H9 (cell line): ENCODE results near the gene APOBEC3H. TPM values are rescaled to one million over a fixed set of nuclear protein-coding genes. Genes with fewer than 3 reads are reported as not detected.

Experiments
- DNase-seq: peaks from one replicate; pipeline ENCODE4 v3.0.0-alpha.2; 2017
- H2AFZ ChIP-seq: one replicate; pipeline ENCODE4 v1.6.1; 2013; ENCODE audit warnings: mild to moderate bottlenecking, low read length, control low read depth, moderate library complexity
- H2AK5ac ChIP-seq: 2 replicates; pipeline ENCODE4 v1.6.1; 2013; ENCODE audit warnings: low read length, control low read depth, mixed read lengths; ENCODE audit not compliant: insufficient read length
- H2BK120ac ChIP-seq: one replicate; pipeline ENCODE4 v1.6.1; 2013; ENCODE audit warnings: low read depth, mild to moderate bottlenecking, low read length, control low read depth, inconsistent platforms; ENCODE audit not compliant: poor library complexity, severe bottlenecking
- H2BK12ac ChIP-seq: 2 replicates; pipeline ENCODE4 v1.6.1; 2013; ENCODE audit warnings: low read length, control low read depth, mixed read lengths, low read depth; ENCODE audit not compliant: insufficient read length
- H2BK15ac ChIP-seq: 2 replicates; pipeline ENCODE4 v1.6.1; 2013; ENCODE audit warnings: low read depth, low read length, control low read depth
- H2BK20ac ChIP-seq: one replicate; pipeline ENCODE4 v1.6.1; 2013; ENCODE audit warnings: low read depth, mild to moderate bottlenecking, low read length, control low read depth, inconsistent platforms; ENCODE audit not compliant: poor library complexity, severe bottlenecking
- H2BK5ac ChIP-seq: 2 replicates; pipeline ENCODE4 v1.6.1; 2013; ENCODE audit warnings: low read length, control low read depth, mixed read lengths; ENCODE audit not compliant: insufficient read length
- H3K14ac ChIP-seq: 2 replicates; pipeline ENCODE4 v1.6.1; 2013; ENCODE audit warnings: low read length, control low read depth; ENCODE audit not compliant: insufficient read depth
- H3K18ac ChIP-seq: 2 replicates; pipeline ENCODE4 v1.6.1; 2013; ENCODE audit warnings: low read depth, mild to moderate bottlenecking, mixed read lengths, low read length, control low read depth; ENCODE audit not compliant: insufficient read length
- H3K23ac ChIP-seq: 2 replicates; pipeline ENCODE4 v1.6.1; 2013; ENCODE audit warnings: low read length, control low read depth, mixed read lengths, low read depth; ENCODE audit not compliant: insufficient read length
- H3K23me2 ChIP-seq: 2 replicates; pipeline ENCODE4 v1.6.1; 2013; ENCODE audit warnings: low read depth, mild to moderate bottlenecking, mixed read lengths, low read length, control low read depth; ENCODE audit not compliant: insufficient read length, poor library complexity, severe bottlenecking
- H3K27ac ChIP-seq: 2 replicates; pipeline ENCODE4 v1.5.1; 2013; ENCODE audit warnings: low read length, control low read depth, mixed read lengths, low read depth; ENCODE audit not compliant: insufficient read length
- H3K27me3 ChIP-seq: 2 replicates; pipeline ENCODE4 v1.6.1; 2013; ENCODE audit warnings: low read length, control low read depth, inconsistent platforms; ENCODE audit not compliant: insufficient read depth
- H3K4ac ChIP-seq: 2 replicates; pipeline ENCODE4 v1.6.1; 2013; ENCODE audit warnings: low read depth, mild to moderate bottlenecking, control low read depth, inconsistent platforms, low read length, moderate library complexity
- H3K4me1 ChIP-seq: 2 replicates; pipeline ENCODE4 v1.6.1; 2013; ENCODE audit warnings: low read length, control low read depth, inconsistent platforms; ENCODE audit not compliant: insufficient read depth
- H3K4me2 ChIP-seq: 2 replicates; pipeline ENCODE4 v1.6.1; 2013; ENCODE audit warnings: low read length, control low read depth, mixed read lengths; ENCODE audit not compliant: insufficient read length, insufficient read depth
- H3K56ac ChIP-seq: 2 replicates; pipeline ENCODE4 v1.6.1; 2013; ENCODE audit warnings: low read depth, mild to moderate bottlenecking, mixed read lengths, low read length, control low read depth; ENCODE audit not compliant: insufficient read length
- H3K79me1 ChIP-seq: 2 replicates; pipeline ENCODE4 v1.6.1; 2013; ENCODE audit warnings: low read depth, mild to moderate bottlenecking, moderate library complexity, low read length, control low read depth, inconsistent platforms; ENCODE audit not compliant: insufficient read depth, poor library complexity, severe bottlenecking
- H3K79me2 ChIP-seq: 2 replicates; pipeline ENCODE4 v1.6.1; 2013; ENCODE audit warnings: low read length, control low read depth, inconsistent platforms; ENCODE audit not compliant: insufficient read depth
- H3K9ac ChIP-seq: 2 replicates; pipeline ENCODE4 v1.6.1; 2013; ENCODE audit warnings: low read length, control low read depth, mixed read lengths; ENCODE audit not compliant: insufficient read length; ENCODE audit errors: extremely low read depth
- H3K9me3 ChIP-seq: one replicate; pipeline ENCODE4 v1.6.1; 2013; ENCODE audit warnings: low read depth, low read length, inconsistent platforms; ENCODE audit not compliant: control insufficient read depth
- H3T11ph ChIP-seq: one replicate; pipeline ENCODE4 v1.6.1; 2013; ENCODE audit warnings: mild to moderate bottlenecking, low read length, control low read depth, inconsistent platforms
- H4K20me1 ChIP-seq: one replicate; pipeline ENCODE4 v1.6.1; 2013; ENCODE audit not compliant: control insufficient read depth, insufficient read length, insufficient read depth
- H4K5ac ChIP-seq: 2 replicates; pipeline ENCODE4 v1.6.1; 2013; ENCODE audit warnings: low read depth, mild to moderate bottlenecking, mixed read lengths, low read length, control low read depth; ENCODE audit not compliant: insufficient read length
- H4K8ac ChIP-seq: replicated peaks from 2 replicates; pipeline ENCODE4 v1.6.1; 2013; ENCODE audit warnings: low read length, control low read depth, mixed read lengths, low read depth; ENCODE audit not compliant: insufficient read length
- H4K91ac ChIP-seq: 2 replicates; pipeline ENCODE4 v1.6.1; 2013; ENCODE audit warnings: low read depth, mild to moderate bottlenecking, moderate library complexity, mixed read lengths, low read length, control low read depth; ENCODE audit not compliant: insufficient read length
- H3K27ac Mint-ChIP-seq, 3 experiments: 2 replicates in 2 of 3; 3 replicates in 1 of 3; pipeline ENCODE4 v1.8.0; 2020 to 2021; ENCODE audit warnings: mixed read lengths in 3 of 3, mild to moderate bottlenecking in 1 of 3, moderate library complexity in 1 of 3
- H3K27me3 Mint-ChIP-seq: 2 replicates; pipeline ENCODE4 v1.8.0; 2021; ENCODE audit warnings: low read depth, mild to moderate bottlenecking, moderate library complexity, mixed read lengths
- H3K36me3 Mint-ChIP-seq, 3 experiments: 2 replicates in 2 of 3; 3 replicates in 1 of 3; pipeline ENCODE4 v1.8.0; 2020 to 2021; ENCODE audit warnings: low read depth in 3 of 3, mixed read lengths in 3 of 3; ENCODE audit not compliant: insufficient read depth in 1 of 3
- H3K4me1 Mint-ChIP-seq, 2 experiments: 2 replicates each; pipeline ENCODE4 v1.8.0; 2020; ENCODE audit warnings: mixed read lengths in 2 of 2
- H3K4me3 Mint-ChIP-seq, 2 experiments: 2 replicates in 1 of 2; 3 replicates in 1 of 2; pipeline ENCODE4 v1.8.0; 2020 to 2021; ENCODE audit warnings: mild to moderate bottlenecking in 2 of 2, mixed read lengths in 2 of 2, moderate library complexity in 1 of 2
- H3K9me3 Mint-ChIP-seq, 2 experiments: 2 replicates in 1 of 2; 3 replicates in 1 of 2; pipeline ENCODE4 v1.8.0; 2020; ENCODE audit warnings: mild to moderate bottlenecking in 2 of 2, mixed read lengths in 2 of 2, moderate library complexity in 1 of 2
- CTCF ChIP-seq: fragments of 200-600 bp; sonication (generic); conservative IDR thresholded peaks from 3 replicates; pipeline ENCODE4 v1.8.0; 2021; ENCODE audit warnings: antibody characterized with exemption, mild to moderate bottlenecking
- WGBS: extraction: QIAGEN DNeasy Blood & Tissue Kit; methylation state at CpG from one replicate; pipeline ENCODE4 v1.1.7; 2013; ENCODE audit warnings: missing lambda C conversion rate, low lambda C conversion rate, mixed read lengths; ENCODE audit not compliant: insufficient read length; ENCODE audit errors: extremely low coverage; 5-methylcytosine and 5-hydroxymethylcytosine counted together
- total RNA-seq: library from RNA; stranded (reverse); gene quantifications from 2 replicates; pipeline ENCODE4 v1.2.1, GENCODE V29; 2021

APOBEC3H gene
- total RNA-seq, 1 experiment from 2014 or later: 0.48 TPM

GRCh38 chr22:39148026-39148726 is 51.1 kb downstream of the APOBEC3H start:
- H4K8ac ChIP-seq: no peak overlapping the region
- no peak overlapping the region for H2BK120ac ChIP-seq
- H3K27me3 ChIP-seq: no peaks in the 10 kb centered on the region; the same call in 1 of the 2 replicates
- H4K91ac ChIP-seq: no peak overlapping the region
- H2BK20ac ChIP-seq: no peak overlapping the region
- H3K4me1 Mint-ChIP-seq: peaks cover 25 to 46% of the 10 kb centered on the region in 2 experiments
- no peak overlapping the region for H3K4ac ChIP-seq
- H3K27ac Mint-ChIP-seq: peak overlapping the region in 1 of 3 experiments; percentile 72; a peak in 3 of 7 replicates
- no peak overlapping the region; a peak in 1 of 5 replicates for H3K4me3 Mint-ChIP-seq
- no peak for DNase-seq
- H3K36me3 Mint-ChIP-seq: no peaks in the 10 kb centered on the region
- H2BK15ac ChIP-seq: no peak overlapping the region
- H3K9ac ChIP-seq: no peak overlapping the region
- peaks cover 13% of the 10 kb centered on the region for H3K23me2 ChIP-seq
- H3T11ph ChIP-seq: no peak overlapping the region
- no peaks in the 10 kb centered on the region for H3K79me2 ChIP-seq
- peaks cover 13% of the 10 kb centered on the region for H3K27me3 Mint-ChIP-seq
- no peak for TF ChIP-seq CTCF
- no peak overlapping the region for H2AK5ac ChIP-seq
- H2AFZ ChIP-seq: no peak overlapping the region
- WGBS: no CpG with 5 or more reads among the region's 16 CpGs
- no peak overlapping the region for H3K27ac ChIP-seq
- no peak overlapping the region for H4K5ac ChIP-seq
- no peak overlapping the region for H2BK5ac ChIP-seq
- H2BK12ac ChIP-seq: no peak overlapping the region
- no peaks in the 10 kb centered on the region for H3K79me1 ChIP-seq
- H3K4me1 ChIP-seq: peaks cover 2% of the 10 kb centered on the region; the same call in 1 of the 2 replicates
- H3K9me3 Mint-ChIP-seq: no peaks in the 10 kb centered on the region
- H3K9me3 ChIP-seq: no peaks in the 10 kb centered on the region
- H3K14ac ChIP-seq: no peak overlapping the region
- H4K20me1 ChIP-seq: no peaks in the 10 kb centered on the region
- H3K56ac ChIP-seq: no peak overlapping the region
- no peak overlapping the region for H3K4me2 ChIP-seq
- H3K18ac ChIP-seq: peak overlapping the region; percentile 32
- H3K23ac ChIP-seq: no peak overlapping the region
